ENCODE measurements around the gene MYO9B. TPM values are rescaled to one million over a fixed set of nuclear protein-coding genes. Genes with fewer than 3 reads are reported as not detected.
A peak's percentile ranks its signal among the peaks of the same experiment; 100 is the strongest.

The MYO9B gene
- total RNA-seq, 1 experiment from 2014 or later: 27.5 TPM

GRCh38 chr19:17058236-17058635 lies 17.3 kb upstream of the MYO9B start:
- no peak for DNase-seq (ENCODE audit: low read depth)

DNA sequence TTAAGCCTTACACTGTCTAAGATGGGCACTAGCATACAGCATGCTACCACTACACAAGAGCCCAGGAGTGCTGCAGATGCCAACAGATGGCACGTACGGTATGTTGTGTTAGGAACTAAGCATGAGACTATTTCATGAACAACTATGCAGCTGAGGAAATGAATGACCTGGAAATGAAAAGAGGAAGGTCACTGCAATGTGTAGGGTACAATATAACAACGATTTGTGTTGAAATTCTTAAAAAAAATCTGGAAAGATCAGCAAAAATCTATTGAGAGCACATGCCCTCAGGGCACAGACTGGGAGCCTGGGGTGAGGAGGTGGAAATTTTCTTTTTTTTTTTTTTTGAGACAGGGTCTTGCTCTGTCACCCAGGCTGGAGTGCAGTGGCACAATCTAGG lies 14.8 kb upstream of the MYO9B start:
- no peak for DNase-seq (ENCODE audit: low read depth)

- DNase-seq (ENCODE audit: low read depth): no peak
These were observed 14.4 kb upstream of the MYO9B start for GRCh38 chr19:17061205-17061604.

GRCh38 chr19:17061691-17062090 lies 13.9 kb upstream of the MYO9B start:
- no peak for DNase-seq (ENCODE audit: low read depth)

- no peak for DNase-seq (ENCODE audit: low read depth)
These were observed 12.1 kb upstream of the MYO9B start for GRCh38 chr19:17063428-17063827.

DNA sequence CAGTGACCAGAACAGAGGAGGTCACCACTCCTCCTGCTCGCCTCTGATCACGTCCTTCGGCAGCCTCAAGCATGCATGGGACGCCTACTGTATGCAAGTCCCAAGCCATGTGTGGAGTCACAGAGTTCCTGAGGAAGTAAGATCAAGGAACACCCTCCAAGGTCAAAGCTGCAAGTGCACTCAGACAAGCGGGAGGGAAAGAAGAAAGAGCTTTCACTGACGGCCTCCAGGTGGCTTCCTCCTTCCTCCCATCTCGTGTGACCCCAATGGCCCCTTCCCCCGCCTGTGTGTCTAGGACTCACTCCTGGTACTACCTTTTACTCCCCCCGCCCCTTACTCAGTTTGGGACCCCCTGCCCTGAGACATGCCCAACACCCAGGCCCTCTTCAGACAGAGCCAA lies 6.4 kb upstream of the MYO9B start:
- DNase-seq (ENCODE audit: low read depth): no peak

DNA sequence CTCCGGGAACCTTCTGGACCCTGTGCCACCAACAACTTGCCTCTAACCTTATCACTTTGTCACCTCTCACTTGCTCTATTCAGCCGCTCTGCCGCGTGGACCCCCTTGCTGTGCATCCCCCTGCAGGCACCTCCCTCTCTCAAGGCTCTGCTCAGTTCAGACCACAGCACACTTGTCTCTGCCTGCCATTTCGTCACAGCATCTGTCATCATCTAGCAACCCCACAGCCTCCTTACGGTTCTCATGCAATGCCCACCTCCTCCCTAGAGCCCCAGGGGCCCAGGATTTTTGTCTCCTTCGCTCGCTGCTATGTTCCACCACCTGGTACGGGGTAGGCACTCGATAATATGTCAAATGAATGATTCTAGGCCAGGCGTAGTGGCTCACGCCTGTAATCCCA lies 5.2 kb upstream of the MYO9B start:
- DNase-seq (ENCODE audit: low read depth): no peak

DNA sequence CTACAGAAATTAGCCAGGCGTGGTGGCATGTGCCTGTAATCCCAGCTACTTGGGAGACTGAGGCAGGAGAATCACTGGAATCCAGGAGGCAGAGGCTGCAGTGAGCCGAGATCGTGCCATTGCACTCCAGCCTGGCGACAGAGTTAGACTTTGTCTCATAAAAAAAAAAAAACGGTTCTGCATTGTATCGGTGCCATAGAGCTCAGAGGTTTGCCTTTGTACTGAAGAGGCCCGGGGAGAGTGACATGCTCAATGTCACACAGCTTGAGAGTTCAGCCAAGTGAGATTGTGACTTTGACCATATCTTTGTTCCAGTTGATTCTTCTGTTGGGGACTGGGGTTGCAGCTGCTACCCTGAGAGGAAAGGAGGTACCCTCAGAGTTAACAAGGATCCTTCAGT lies 4.7 kb upstream of the MYO9B start:
- DNase-seq (ENCODE audit: low read depth): no peak

- DNase-seq (ENCODE audit: low read depth): peak; percentile 34
These were observed 1.5 kb upstream of the MYO9B start for GRCh38 chr19:17073869-17074633.

GRCh38 chr19:17074634-17075034 lies 943 bp upstream of the MYO9B start:
- no peak for DNase-seq (ENCODE audit: low read depth)

DNA sequence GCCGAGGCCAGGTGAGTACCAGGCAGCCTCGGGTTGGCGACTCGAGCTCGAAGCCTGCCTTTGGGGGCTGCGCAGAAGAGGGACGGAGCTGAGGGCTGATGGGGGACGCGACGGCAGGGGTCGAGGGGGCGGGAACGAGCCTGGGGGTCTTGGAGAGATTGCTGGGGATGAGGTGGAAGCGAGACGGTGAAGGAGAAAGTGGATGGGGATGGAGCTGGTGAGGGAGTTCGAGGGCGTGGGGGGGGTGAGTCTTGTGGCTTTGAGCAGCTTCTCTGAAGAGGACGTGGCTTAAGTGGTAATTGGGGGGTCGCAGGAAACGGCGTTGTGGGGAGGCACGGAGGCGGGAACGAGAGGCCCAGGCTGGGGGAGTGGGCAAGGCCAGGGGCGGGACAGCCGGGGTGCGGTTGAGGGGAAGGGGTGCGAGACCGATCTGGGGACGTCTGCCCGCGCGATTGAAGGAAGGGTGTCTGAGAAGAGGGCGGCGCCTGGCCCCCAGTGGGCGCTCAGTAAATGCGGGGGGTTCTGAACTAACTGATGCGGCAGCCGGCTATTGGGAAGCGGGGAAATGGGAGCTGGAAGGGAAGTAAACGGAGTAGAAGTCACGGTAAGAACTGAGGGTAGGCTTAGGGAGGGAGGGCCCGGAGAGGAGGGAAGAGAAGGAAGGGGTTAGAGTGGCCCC lies 426 bp downstream of the MYO9B start:
- peak; percentile 52 for DNase-seq (ENCODE audit: low read depth)

DNA sequence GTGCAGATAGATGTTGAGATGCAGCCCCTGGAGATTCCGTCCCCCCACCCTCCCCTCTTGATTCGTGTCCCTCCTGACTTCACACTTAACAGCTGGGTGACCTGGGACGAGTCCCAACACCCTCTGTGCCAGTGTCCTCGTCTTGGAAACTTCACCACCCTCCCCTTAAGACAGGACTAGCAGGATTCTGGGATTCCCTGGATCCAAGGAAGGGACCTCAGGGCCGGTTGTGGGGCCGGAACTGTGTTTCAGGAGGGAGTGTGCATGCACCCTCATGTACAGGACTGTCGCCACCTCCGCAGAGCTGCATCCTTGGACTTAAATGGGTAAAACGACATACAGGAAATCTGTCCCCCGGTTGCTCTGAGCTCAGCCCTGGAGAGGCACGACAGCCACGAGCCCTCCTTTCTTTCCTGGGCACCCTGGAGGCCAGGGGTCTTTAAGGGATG lies 990 bp downstream of the MYO9B start:
- peak; percentile 21 for DNase-seq (ENCODE audit: low read depth)

DNA sequence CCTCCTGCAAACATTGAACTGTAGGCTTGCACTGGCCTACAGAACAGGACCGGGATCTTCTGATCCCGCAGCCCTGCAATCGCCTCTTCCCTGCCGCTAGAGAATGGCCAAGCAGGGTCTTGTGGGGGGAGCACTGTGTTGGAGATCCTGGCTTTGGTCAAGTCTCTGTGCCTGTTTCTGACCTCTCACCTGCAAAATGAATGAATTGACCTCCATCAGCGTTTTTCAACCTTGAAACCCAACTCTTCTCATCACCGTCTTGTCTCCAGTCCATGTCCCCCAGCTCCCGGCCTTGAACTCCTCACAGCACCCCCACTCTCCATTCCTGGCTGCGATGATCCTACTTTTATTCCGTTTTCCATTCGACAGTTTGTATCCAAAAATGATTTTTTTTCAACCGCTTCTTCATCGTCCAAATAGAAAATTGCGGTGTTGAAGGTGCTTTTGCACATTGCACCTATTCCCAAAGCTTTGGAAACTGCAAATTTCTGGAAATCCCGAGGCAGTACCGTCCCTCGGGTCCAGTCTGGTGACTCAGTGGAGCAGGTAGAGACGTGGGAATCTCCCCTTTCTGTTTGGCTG lies 2.0 kb downstream of the MYO9B start:
- no peak for DNase-seq (ENCODE audit: low read depth)

DNA sequence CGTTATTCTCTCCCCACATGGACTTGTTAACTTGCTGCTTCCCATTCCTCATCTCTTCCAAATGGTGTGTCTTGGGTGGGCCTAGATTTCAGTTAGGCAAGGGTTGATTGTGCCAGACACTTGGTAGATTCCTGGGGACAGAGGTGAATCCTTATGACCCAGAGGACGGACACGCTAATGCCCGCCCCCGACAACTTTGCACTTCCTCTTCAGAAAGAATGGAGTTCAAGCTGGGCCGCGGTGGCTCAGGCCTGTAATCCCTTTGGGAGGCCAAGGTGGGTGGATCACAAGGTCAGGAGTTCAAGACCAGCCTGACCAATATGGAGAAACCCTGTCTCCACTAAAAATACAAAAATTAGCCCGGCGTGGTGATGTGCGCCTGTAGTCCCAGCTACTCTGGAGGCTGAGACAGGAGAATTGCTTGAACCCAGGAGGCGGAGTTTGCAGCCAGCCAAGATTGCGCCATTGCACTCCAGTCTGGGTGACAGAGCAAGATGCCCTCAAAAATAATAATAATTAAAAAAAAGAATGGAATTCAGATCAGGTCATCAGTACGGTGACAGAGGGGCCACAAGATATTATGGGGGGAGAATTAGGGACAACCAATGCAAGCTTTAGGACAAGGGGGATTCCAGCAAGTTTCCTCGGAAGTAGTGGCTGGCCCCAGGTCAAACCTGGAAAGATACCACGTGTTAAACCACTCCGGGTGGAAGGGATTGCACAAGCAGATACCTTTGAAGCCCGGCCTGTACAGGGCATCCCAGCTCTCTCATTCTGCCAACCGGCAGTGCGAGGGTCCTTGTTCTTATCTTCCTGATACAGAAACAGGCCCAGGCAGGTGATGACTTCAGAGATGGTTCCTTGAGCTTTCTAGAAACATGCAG lies 2.7 kb downstream of the MYO9B start:
- no peak for DNase-seq (ENCODE audit: low read depth)

DNA sequence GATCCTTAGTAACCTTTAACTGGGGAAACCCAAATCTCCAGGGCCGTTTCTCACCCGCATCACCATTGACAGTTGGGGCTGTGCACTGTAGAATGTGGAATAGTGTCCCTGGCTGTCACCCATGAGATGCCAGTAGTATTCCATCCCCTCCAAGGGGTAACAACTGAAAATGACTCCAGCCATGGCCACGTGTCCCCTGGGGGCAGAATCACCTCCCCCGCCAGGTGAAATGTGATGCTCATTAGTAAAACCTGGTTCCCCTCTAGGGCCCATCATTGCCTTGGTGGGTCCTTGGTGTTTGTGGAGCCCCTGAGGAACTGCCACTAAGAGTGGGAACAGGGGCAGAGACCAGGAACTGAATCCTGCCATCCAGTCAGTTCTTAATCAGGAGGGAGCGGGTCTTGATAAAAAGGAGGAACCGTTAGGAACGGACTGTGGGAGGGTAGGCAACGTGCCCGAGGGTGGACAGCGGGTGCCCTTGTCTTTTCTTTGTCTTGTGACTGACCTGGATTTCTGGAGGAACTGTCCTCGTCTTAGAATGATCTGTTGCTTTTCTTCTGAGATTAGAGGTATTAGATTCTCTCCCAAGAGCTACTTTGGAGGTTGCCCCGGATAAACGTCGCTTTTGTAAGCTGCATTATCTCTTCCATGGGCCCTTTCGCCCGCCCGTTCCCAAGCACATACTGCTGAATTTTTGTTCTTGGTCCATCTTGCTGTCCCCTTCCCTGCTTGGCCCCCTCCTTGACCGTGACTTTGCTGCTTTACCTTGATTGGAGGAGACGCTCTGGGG lies 3.5 kb downstream of the MYO9B start:
- no peak for DNase-seq (ENCODE audit: low read depth)

- DNase-seq (ENCODE audit: low read depth): peak; percentile 96
These were observed 4.3 kb downstream of the MYO9B start for GRCh38 chr19:17079710-17080439.

GRCh38 chr19:17080440-17080801 lies 4.8 kb downstream of the MYO9B start:
- DNase-seq (ENCODE audit: low read depth): no peak

DNA sequence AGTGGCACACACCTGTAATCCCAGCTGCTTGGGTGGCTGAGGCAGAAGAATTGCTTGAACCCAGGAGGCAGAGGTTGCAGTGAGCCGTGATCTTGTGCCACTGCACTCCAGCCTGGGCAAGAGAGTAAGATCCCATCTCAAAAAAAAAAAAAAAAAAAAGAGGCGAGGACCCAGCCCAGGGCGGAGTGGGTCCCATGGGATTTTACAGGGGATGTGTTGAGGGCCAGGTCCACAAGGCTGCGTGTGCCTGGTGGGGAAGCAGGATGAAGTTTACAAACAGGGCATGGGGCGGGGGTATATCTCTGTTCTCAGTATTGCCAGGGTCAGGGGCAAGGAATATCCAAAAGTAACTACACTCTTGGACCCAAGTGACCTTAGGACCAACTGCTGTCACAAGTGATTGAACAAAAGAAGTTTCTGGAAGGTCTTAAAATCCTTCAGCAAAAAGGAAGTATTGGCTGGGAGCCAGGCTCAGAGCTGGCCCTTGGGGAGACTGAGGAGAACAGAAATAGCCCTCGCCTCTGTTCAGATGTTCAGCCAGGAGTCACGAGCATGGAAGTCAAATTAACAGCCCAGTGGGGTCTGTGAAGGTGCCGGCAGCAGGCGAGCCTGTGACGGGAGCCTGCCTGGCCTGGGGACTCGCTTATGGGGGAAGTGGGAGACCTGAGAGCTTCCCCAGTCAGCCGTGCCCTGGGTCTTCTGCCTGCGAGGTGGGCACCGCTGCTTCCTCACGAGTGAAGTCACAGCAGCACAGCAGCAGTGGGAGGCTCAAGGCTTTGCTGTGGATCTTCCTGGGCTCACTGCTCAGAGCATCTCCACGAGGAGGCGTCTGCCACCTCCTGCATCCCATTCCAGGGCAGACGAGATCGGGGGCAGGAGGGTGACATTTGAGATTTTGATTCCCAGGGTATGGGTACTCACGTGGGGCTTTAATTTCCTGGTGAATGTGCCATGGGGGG lies 6.4 kb downstream of the MYO9B start:
- DNase-seq (ENCODE audit: low read depth): no peak

GRCh38 chr19:17086120-17086519 lies 10.5 kb downstream of the MYO9B start:
- no peak for DNase-seq (ENCODE audit: low read depth)

Measured in Daoy (cell line).